CD4-positive, alpha-beta T cell treated with Interleukin-17A for 4 hours (primary cell): ENCODE data around the gene RBFOX2.
A peak's percentile ranks its signal among the peaks of the same experiment; 100 is the strongest.

ENCODE experiments used
- DNase-seq: peaks from one replicate; pipeline ENCODE4 v3.0.0-alpha.2; 2020; ENCODE audit warnings: mixed read lengths

The RBFOX2 gene

GRCh38 chr22:35921044-35921443 lies 107.6 kb downstream of the RBFOX2 start:
- DNase-seq: no peak

GRCh38 chr22:35919002-35919542 lies 109.6 kb downstream of the RBFOX2 start:
- no peak for DNase-seq

- no peak for DNase-seq
Observed at GRCh38 chr22:35918456-35918855, 110.2 kb downstream of the RBFOX2 start.

GRCh38 chr22:35917651-35918050 lies 111.0 kb downstream of the RBFOX2 start:
- DNase-seq: no peak

- DNase-seq: no peak
Observed at GRCh38 chr22:35915477-35916013, 113.1 kb downstream of the RBFOX2 start.

GRCh38 chr22:35914665-35915476 lies 113.8 kb downstream of the RBFOX2 start:
- DNase-seq: peak; percentile 15

GRCh38 chr22:35914357-35914664 lies 114.3 kb downstream of the RBFOX2 start:
- no peak for DNase-seq

- no peak for DNase-seq
Observed at GRCh38 chr22:35913925-35914324, 114.7 kb downstream of the RBFOX2 start.

- no peak for DNase-seq
Observed at GRCh38 chr22:35912658-35913057, 116.0 kb downstream of the RBFOX2 start.

GRCh38 chr22:35911877-35912276 lies 116.7 kb downstream of the RBFOX2 start:
- DNase-seq: no peak

GRCh38 chr22:35910926-35911325 lies 117.7 kb downstream of the RBFOX2 start:
- no peak for DNase-seq

GRCh38 chr22:35910003-35910769 lies 118.4 kb downstream of the RBFOX2 start:
- DNase-seq: no peak

GRCh38 chr22:35905894-35906293 lies 122.7 kb downstream of the RBFOX2 start:
- no peak for DNase-seq

GRCh38 chr22:35904752-35905151 lies 123.9 kb downstream of the RBFOX2 start:
- no peak for DNase-seq

GRCh38 chr22:35904336-35904692 lies 124.3 kb downstream of the RBFOX2 start:
- DNase-seq: no peak

- no peak for DNase-seq
Observed at GRCh38 chr22:35903571-35904335, 124.9 kb downstream of the RBFOX2 start.

GRCh38 chr22:35900483-35901168 lies 128.0 kb downstream of the RBFOX2 start:
- DNase-seq: no peak

- no peak for DNase-seq
Observed at GRCh38 chr22:35899736-35900135, 128.9 kb downstream of the RBFOX2 start.

- no peak for DNase-seq
Observed at GRCh38 chr22:35896111-35896705, 132.4 kb downstream of the RBFOX2 start.

GRCh38 chr22:35894937-35895708 lies 133.5 kb downstream of the RBFOX2 start:
- no peak for DNase-seq

- DNase-seq: no peak
Observed at GRCh38 chr22:35894464-35894878, 134.2 kb downstream of the RBFOX2 start.
